NCI-H446 (cell line): ENCODE data around the gene ETV6.

Source experiments
- DNase-seq, 2 experiments: peaks; one replicate each; lab custom pipeline; 2025; lab: John Stamatoyannopoulos, UW

The ETV6 gene

DNA sequence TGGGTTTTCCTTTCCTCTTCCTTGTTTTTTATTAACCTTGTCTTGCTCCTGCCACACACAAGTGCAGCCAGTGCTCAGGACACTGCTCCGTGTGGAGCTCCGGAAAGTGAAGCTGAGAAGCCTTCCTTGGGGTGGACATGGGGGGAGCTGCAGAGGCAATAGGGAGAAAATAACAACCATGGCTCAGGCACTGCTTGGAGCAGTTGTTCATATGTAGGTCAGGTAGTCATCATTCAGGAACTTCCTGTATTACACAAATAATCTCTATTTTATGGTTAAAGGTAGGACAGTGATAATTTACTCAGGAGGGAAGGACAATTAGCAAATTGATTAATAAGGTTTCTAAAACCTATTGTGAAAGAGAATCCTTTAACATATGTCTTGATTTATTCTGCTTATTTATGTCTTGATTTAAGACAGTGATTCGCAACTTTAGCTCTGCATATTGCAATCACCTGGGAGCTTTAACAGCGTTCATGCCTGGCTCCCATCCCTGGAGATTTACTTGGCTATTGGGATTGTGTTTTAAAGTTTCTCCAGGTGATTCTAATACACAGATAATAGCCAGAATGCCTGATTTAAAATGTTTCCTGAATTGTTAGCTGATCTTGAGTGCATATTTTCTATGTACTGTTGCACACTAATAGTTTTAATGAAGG, 92.1 kb downstream of the ETV6 start:
- no peak for DNase-seq

DNA sequence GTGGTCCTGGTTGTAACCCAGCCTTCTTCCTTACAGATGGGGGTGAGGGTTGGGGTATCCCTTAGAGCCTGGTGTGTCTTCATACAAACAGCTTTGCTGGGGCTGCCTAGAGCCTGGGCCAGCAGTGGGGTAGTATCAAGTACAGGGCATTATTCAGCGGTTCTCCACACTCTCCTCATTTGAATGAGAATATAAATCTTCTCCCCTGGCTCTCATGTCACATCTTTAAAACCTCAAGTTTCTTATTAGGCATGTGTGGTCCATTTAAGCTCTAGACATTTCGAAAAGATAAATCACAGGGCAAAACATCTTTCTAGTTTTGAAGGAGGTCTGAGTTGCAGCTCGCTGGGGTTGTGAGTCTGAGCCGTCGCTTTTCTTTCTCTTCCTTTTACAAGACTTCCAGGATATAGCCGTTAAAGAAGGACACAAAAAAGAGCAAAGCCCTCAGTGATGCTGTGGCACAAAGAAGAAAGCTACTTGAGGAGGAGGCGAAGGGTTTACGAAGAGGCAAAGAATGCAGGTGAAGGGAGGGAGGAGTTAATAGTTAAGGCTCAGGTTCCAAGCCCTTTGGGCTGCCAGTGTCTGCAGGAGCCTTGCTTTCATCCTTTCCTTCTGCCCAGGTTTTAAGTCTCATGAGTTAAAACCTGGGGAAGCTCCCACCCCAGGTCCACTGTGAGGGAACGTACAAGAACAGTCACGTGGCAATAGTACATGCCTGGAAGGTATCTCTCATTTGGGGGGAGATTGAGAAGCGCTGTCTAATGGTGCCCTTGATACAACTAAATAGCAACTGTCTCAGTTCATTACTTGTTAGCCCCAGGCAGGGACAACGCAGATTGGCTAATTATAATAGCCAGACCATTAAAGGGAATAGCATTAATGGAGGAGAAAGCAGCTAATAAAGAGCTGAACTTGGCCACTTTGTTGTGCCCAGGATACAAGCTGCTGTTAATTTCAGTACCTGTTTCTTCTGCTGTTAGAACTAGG, 94.2 kb downstream of the ETV6 start:
- DNase-seq, result no peak

- DNase-seq, result no peak
These were observed 94.9 kb downstream of the ETV6 start for GRCh38 chr12:11744410-11744801.

DNA sequence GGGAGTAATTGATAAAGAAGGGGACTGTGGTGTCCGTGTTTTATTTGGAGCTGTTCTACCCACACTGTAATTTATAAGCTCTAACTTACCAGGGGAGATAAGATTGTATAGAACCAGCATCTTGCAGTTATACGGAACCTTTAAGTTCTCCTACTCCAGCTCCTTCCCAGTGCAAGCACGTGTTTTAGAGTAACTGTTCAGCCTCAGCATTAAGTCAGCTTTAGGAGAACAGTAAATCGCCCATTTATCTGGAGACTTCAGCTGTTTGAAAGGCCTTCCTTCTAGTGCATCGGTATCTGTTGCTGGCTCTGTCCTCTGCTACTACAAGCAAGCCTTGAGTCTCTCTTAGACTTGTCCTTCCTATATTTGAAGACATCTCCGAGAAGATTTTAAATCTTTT, 95.6 kb downstream of the ETV6 start:
- no peak for DNase-seq

DNA sequence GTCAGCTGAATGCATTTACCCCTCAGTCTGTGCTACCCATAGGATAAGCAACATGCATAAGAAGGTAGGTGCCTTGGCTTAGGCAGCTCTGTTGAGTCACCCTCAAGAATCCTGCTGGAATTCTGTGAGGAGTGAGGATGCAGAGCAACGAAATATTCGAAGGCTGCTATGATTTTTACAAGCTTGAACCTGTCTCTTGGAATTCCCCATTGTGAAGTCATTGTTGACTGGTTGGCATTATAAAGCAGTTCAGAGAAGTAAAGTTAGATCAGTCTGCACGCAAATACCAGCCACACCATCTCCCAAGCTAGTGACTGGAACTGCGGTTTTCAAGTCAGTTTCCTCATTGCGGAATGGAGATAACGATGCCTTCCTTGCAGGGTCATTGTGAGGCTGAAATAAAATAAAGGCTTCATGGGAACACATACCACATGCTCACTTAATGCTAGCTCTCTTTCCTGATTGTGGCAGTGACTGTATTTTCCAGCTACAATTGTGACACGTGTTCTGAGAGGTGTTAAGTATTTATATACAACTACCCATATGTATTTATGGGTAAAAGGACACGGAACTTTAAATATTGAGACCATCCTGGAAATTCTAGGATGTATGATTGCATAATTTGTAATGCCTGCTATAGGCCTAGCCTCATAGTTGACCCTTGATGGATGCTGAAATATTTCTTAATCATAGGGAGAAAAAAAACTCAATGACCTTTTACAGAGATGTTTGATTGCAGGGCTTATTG, 96.7 kb downstream of the ETV6 start:
- DNase-seq, result no peak

DNA sequence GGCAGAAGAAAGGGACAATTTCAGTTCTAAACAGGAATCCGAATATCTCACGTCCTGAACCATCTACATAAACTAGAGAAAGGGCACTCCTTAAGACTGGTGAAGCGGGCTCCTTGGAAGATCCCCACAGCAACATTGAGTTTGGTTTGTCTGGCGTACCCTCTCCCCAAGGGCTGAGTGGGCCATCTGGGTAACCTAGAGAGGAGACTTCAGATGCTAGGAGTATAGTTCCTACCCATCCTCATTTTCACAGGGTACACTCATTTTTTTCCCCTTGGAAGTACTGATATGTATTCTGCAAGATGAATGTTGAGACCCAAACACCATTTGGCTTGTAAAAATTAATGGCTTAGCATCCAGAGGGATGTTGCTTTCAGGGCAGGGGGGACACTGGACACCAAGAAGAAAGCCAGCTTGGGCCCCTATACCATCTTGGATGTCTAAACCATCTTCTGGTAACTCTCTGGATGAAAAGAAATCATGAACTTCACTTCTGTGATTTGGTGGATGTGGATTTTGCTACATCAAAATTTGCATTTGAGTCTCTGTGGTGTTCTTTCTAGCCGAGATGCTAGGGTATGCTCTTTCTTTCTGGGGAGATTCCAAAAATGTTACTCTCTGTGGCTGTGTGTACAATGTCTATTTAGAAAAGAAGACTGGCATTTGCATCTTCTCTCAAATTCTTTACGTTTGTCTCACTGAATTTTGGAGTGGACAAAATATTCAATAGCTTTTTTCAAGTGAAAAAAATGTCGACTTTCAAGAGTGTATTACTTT, 97.7 kb downstream of the ETV6 start:
- DNase-seq, result no peak

DNA sequence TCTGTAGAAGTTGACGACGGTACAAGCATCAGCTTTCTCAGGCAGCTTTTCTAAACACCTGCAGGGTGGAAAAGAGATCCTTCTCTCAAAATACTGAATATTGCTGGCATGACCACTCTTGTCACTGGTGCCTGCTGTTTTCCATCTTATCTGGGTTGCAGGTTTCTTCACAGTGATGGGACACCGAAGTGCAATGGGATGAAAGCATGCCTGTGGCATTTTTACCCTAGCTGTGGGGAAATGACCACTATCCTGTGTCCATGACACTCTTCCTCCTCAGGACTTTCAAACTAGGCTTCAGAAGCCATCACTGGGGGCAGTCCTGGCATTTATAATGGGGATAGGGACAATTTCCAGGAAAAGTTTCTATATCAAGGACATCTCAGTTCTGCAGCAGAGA, 98.5 kb downstream of the ETV6 start:
- no peak for DNase-seq

DNA sequence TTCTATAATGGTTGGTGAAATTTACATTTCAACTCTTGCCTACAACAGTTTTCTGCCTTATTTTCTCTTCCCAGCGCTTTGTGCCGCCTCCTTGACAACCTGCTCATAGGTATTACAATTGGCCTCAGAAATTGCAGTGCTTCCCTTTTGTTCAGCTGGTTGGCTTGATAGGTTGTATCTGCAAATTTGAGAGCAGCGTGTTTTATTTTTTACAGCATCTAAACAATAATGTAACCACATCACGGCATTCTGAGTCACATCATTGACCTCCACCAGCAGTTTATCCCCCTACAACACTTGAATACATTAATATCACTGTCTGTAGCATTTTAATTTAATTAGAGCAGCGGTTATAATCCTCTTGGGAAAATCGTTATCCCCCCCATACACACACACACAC, 99.4 kb downstream of the ETV6 start:
- DNase-seq, result no peak

GRCh38 chr12:11749943-11750690, 100.6 kb downstream of the ETV6 start:
- DNase-seq, result no peak

DNA sequence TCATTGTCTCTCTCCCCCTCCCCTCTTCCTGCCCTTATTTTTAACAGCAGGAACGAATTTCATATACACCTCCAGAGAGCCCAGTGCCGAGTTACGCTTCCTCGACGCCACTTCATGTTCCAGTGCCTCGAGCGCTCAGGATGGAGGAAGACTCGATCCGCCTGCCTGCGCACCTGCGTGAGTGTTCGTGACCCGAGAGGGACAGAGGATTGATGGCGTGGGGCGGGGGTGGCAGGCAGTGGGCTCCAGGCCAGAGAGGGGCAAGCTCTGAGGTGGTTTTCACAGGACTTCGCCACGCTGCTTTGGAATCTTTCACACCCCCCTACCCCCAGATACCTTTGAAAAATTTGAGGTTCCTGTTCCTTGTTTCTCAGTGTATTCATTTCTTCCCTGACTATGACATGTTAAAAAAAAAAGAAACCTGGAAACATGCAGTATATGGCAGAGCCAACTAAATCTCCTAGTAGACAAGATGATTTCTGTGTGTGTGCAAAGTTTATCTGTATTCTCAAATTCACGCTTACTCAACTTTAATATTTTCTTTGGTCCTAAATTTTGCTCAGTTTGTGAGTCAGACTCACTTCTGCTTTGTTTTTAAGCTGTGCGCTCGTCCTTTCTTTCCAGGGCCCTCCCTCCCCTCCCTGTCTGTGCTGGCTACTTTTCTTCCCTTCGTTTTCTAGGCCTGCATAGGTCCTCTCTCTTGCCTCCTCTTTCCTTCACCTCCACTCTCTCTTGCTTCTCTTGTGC, 103.1 kb downstream of the ETV6 start:
- DNase-seq, result no peak

GRCh38 chr12:11753150-11753499, 103.7 kb downstream of the ETV6 start:
- no peak for DNase-seq

DNA sequence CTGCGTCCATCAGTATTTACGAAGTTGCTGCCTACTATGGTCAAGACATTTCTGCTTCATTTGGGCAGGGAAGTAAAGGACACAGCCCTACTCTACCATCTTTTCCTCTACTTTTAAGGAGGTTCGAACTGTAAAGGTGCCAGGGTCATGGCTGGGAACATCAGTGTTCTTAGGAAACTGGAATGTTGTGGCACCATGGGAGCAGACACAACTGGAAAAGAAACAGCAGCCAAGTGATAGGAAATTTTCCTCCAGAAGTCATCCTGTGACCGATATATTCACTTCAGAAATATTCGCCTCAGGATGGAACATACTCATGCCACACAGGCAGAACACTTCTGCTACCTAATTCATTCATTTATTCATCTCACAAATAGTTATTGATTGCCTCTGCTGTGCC, 104.4 kb downstream of the ETV6 start:
- DNase-seq, result no peak

GRCh38 chr12:11754256-11754655, 104.8 kb downstream of the ETV6 start:
- no peak for DNase-seq

DNA sequence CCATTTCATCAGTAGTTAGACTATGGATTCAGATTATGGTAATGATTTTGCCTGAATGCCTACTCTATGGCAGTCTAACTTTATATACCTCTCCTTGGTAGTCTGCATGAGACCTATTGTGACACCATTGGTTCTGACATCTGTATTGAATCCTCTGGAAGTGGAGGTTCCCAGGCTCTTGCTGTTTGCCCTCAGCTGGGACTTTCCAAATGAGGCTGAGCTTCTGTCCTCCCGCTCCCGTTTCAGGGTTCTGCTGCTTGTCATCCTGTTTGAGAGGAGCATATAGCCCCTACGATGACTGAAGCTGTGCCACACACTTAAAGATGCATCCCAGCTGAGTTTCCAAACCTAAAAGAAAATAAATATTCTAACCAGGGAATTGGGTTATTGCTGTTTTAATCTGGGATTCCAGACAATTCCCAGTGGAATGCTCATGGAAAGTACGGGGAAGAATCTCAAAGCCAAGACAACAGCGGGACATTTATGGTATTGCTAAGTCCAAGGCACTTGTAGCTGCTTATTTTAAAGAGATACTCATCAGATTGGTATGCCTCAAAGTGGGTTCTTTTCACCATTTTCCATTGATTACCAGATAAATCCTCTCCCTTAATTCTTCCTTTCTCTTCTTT, 105.9 kb downstream of the ETV6 start:
- DNase-seq, result no peak

DNA sequence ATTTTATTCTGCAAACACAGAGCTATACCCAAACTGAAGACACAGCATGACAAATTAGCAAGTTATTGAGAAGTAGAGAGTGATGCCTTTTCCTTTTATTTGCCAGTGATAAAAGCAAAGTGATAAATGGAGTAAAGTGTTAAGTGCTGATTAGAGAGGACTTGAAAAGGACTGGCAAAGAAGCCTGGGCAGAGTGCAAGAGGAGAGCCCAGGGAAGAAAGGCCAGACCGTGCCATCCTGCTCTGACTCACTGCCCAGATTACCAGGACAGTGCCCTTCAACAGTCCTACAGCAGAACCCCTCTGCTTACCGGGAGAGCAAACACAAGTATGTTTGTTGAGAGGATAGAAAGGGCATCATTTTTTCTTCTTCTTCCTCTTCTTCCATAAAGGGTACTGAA, 106.5 kb downstream of the ETV6 start:
- DNase-seq, result no peak

DNA sequence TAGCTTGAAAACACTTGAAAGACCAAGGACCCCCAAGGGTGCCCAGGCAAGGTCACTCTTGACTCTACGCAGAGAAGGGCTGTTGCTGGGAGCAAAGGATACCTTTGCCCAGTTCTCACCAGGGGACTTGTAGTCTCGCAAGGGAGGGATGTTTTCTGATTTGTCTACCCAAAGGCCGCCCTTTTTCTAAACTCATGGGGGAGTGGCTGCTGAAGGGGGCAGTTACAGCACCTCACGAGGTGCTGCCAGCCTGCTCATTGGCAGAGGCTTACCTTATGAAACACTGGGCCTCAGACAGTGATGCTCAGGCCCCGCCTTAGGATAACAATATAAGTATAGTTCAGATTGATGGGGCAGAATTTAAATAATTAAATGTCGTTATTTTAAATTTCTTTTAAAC, 107.0 kb downstream of the ETV6 start:
- no peak for DNase-seq

GRCh38 chr12:11757095-11757494, 107.6 kb downstream of the ETV6 start:
- DNase-seq, result no peak

DNA sequence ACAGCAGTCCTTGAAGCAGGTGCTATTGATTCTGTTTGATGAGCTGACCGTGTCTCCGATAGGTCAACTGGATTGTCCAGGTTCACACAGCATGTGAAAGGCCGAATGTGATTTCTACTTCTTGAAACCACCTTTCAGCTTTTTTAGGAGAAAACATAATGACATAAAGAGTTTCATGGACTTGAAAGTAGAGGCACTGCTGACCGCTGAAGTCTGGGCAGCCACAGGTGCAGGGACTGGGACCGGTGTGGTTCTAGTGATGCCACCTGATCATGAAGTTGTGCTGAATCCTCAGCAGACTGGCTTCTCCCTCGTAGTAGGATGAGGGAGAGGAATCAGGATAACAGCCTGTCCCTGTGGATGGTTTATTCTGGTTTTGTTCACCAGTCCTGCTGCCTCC, 108.1 kb downstream of the ETV6 start:
- no peak for DNase-seq

DNA sequence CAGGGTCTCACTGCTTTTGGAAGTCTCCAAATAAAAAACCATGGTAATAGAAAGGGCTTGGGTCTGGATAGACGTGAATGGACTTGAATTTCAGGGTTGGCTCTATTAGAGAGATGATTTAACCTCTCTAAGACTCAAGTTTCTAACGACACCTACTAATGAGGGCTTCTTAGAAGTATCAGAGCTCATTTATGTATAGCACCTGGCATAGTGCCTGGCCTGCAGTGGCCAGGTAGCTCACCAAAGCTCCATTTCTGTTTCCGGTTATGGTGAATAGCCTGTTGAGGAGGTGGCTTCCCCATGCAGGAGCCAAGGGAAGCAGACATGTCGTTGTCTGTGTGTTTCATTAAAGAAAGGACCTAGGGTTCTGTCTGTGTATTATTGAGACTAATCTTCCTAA, 108.6 kb downstream of the ETV6 start:
- no peak for DNase-seq
